ENCODE data around the gene ECEL1. TPM values are rescaled to one million over a fixed set of nuclear protein-coding genes. Genes with fewer than 3 reads are reported as not detected.

The ECEL1 gene
- total and polyA plus RNA-seq, 9 of the 15 experiments (the other 6 are each of a cell fraction or from before 2014, with no cell fraction given): 0.09 TPM; not detected in 8

DNA sequence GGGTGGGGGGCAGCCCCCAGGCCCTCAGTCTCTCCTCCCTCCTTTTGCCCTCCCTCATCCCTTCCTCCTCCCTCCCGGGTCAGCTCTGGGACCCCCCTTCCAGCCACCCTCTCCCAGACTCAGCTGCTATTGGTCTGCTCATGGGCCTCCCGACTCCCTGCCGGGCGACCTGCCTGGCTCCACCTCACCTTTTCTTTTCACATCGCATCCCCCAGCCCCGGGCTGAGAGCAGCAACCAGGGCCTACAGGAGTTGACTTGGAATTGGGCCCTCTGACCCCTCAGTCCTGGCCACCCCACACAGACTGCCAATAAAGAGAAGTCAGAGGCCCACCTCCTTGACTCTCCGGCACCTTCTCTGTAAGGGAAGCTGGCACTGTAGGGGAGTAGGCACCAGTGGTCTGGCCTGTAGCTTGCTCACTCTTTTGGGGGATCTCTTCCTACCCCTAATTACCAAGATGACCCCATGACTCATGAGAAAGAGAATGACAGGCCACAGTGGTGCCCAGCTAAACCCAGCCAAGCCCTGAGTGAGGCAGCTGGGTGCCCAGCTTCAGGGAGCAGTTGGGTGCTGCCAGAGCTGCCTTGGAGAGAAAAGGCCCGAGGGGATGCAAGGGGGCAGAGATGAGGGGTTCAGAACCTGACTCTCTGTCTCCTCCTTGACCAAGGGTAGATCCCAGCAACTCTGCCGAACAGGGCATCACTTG is 2.0 kb upstream of the ECEL1 start:
- Histone ChIP-seq H3K27me3 (ENCODE audit: control insufficient read depth in 2 of 2, insufficient read depth in 2 of 2, low read length in 2 of 2) (peaks cover 0 to 24% of the 10 kb centered on the region in 2 experiments; a peak in 2 of 5 replicates), H3K79me2 (ENCODE audit: control insufficient read depth, insufficient read depth, low read length) (no peaks in the 10 kb centered on the region), H3K9me3 (replicated peaks; ENCODE audit: control insufficient read depth, insufficient read depth, low read depth, low read length) (no peaks in the 10 kb centered on the region), H2AFZ (ENCODE audit: low read depth, low read length) (no peak overlapping the region), H3K36me3 (ENCODE audit: control insufficient read depth, insufficient read depth, low read length) (no peaks in the 10 kb centered on the region), H4K20me1 (replicated peaks; ENCODE audit: control insufficient read depth, insufficient read depth, low read length) (no peaks in the 10 kb centered on the region), H3K9me1 (ENCODE audit: control insufficient read depth, insufficient read depth, low read length) (no peaks in the 10 kb centered on the region), H3K27ac (ENCODE audit: extremely low read depth, low read depth, low read length) (no peak overlapping the region), H3K9ac (ENCODE audit: insufficient read depth in 1 of 2, low read depth in 2 of 2, low read length in 2 of 2) (no peak overlapping the region), H3K4me3 (no peak overlapping the region), H3K4me2 (ENCODE audit: insufficient read depth, low read length) (no peak overlapping the region), H3K4me1 (replicated peaks in 1 of 2; ENCODE audit: control insufficient read depth in 2 of 2, insufficient read depth in 2 of 2, low read length in 2 of 2) (no peaks in the 10 kb centered on the region)
- TF ChIP-seq, protein P1, sequence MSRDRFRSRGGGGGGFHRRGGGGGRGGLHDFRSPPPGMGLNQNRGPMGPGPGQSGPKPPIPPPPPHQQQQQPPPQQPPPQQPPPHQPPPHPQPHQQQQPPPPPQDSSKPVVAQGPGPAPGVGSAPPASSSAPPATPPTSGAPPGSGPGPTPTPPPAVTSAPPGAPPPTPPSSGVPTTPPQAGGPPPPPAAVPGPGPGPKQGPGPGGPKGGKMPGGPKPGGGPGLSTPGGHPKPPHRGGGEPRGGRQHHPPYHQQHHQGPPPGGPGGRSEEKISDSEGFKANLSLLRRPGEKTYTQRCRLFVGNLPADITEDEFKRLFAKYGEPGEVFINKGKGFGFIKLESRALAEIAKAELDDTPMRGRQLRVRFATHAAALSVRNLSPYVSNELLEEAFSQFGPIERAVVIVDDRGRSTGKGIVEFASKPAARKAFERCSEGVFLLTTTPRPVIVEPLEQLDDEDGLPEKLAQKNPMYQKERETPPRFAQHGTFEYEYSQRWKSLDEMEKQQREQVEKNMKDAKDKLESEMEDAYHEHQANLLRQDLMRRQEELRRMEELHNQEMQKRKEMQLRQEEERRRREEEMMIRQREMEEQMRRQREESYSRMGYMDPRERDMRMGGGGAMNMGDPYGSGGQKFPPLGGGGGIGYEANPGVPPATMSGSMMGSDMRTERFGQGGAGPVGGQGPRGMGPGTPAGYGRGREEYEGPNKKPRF (IDR thresholded peaks at IDR 0.05; ENCODE audit: low read depth, low read length): no peak
- TF ChIP-seq, protein P2, sequence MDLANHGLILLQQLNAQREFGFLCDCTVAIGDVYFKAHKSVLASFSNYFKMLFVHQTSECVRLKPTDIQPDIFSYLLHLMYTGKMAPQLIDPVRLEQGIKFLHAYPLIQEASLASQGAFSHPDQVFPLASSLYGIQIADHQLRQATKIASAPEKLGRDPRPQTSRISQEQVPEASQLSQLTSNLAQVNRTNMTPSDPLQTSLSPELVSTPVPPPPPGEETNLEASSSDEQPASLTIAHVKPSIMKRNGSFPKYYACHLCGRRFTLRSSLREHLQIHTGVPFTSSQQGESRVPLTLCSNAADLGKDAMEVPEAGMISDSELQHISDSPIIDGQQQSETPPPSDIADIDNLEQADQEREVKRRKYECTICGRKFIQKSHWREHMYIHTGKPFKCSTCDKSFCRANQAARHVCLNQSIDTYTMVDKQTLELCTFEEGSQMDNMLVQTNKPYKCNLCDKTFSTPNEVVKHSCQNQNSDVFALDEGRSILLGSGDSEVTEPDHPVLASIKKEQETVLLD (IDR thresholded peaks at IDR 0.05): no peak
- TF ChIP-seq, protein P3, sequence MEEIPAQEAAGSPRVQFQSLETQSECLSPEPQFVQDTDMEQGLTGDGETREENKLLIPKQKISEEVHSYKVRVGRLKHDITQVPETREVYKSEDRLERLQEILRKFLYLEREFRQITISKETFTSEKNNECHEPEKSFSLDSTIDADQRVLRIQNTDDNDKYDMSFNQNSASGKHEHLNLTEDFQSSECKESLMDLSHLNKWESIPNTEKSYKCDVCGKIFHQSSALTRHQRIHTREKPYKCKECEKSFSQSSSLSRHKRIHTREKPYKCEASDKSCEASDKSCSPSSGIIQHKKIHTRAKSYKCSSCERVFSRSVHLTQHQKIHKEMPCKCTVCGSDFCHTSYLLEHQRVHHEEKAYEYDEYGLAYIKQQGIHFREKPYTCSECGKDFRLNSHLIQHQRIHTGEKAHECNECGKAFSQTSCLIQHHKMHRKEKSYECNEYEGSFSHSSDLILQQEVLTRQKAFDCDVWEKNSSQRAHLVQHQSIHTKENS (CRISPR knock-in tag; IDR thresholded peaks at IDR 0.05): no peak
- TF ChIP-seq ZNF76 (CRISPR knock-in tag; IDR thresholded peaks at IDR 0.05; ENCODE audit: borderline replicate concordance) (no peak), ZNF830 (CRISPR knock-in tag; IDR thresholded peaks at IDR 0.05) (no peak)
- no peak for FAIRE-seq
- CTCF ChIA-PET (ENCODE audit: low intra/inter-chr PET ratio): no interaction called here
- no peak for ATAC-seq
- intact Hi-C loops (cut with micrococcal nuclease) (no loop called here), in situ Hi-C loops (cut with MboI) (no loop called here)
- no peak for DNase-seq (ENCODE audit: extremely low read depth in 1 of 4, low spot score in 3 of 4)
- 9% methylated on average over 8 of the region's 9 CpGs for WGBS (ENCODE audit: insufficient coverage, low coverage, missing lambda C conversion rate)
- POLR2A ChIA-PET: interaction anchor here (0.6 kb wide), 1 partner anchor 39 kb away, joined by 4 read pairs; no protein-coding TSS in a partner anchor
- no TSS peak for BruUV-seq (replicated peaks)
